GM12872 (cell line): ENCODE data around the gene COA6.

Experiments
- TF ChIP-seq, protein P1 (sequence below): IDR thresholded peaks from 3 replicates; pipeline ENCODE4 v1.5.1; 2011; ENCODE audit warnings: low read depth, mild to moderate bottlenecking, low read length, moderate library complexity; ENCODE audit not compliant: insufficient read depth

The COA6 gene

DNA sequence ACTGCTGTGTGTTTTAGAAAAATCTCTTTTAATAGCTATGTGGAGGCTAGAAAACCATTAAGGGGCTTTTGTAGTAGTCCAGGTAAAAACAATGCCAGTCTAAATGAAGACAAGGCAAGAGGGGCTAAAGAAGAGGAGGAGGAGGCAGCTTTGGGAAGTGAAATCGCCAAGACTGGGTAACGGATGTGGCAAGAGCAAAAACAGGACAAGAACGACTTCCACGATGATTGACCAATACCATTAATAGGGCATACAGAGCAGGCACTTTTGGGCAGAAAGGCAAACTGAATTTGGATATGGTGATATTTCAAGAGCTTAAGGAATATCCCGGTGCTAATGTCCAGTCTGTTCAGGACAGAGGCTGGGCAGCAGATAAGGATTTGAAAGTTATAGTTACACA, 22.0 kb downstream of the COA6 start:
- TF ChIP-seq, protein P1, sequence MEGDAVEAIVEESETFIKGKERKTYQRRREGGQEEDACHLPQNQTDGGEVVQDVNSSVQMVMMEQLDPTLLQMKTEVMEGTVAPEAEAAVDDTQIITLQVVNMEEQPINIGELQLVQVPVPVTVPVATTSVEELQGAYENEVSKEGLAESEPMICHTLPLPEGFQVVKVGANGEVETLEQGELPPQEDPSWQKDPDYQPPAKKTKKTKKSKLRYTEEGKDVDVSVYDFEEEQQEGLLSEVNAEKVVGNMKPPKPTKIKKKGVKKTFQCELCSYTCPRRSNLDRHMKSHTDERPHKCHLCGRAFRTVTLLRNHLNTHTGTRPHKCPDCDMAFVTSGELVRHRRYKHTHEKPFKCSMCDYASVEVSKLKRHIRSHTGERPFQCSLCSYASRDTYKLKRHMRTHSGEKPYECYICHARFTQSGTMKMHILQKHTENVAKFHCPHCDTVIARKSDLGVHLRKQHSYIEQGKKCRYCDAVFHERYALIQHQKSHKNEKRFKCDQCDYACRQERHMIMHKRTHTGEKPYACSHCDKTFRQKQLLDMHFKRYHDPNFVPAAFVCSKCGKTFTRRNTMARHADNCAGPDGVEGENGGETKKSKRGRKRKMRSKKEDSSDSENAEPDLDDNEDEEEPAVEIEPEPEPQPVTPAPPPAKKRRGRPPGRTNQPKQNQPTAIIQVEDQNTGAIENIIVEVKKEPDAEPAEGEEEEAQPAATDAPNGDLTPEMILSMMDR: no peak

GRCh38 chr1:234396092-234396491, 22.8 kb downstream of the COA6 start:
- TF ChIP-seq, protein P1: no peak

DNA sequence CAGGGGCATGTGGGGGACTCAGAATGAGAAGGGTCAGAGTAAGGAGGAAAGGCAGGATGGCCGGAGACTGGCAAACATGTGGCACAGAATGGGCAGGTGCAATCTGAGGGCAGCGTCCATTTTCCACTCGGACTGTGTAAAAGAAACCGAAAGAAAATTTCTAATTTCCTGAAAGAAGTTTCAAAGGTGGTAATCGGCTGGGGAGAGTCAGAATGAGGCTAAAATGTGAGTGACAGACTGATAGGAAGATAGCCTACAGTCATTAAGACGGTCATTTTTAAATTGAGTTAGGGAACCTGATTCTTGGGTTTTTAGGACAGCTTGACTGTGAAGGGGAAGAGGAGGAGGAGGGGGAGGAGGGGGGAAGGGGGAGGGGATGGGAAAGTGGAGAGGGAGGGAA, 23.6 kb downstream of the COA6 start:
- TF ChIP-seq, protein P1: no peak

- TF ChIP-seq, protein P1: no peak
Measured at GRCh38 chr1:234397732-234398131, 24.5 kb downstream of the COA6 start.

DNA sequence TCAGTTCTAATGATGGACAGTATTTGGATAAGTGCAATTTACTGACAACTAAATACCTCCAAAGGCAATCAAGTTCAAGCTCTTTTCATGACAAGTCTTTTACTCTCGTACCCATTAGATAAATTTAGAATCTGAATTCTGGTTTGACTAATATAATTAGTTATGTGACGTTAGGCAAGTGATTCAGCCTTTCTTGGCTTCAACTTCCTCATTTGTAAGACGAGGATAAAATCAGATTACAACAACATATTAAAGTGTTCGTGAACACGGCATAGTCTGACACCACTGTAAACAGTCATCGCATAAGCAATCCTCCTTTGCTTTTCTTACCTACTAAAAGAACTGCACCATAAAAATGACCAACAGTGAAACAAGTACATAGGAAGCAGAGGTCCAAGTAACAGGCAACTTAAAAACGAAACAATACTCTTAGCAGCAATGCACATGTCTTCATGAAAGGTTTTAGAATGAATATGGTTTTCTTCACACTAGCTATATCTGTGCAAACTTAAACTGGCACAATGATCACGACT, 25.7 kb downstream of the COA6 start:
- TF ChIP-seq, protein P1: no peak

DNA sequence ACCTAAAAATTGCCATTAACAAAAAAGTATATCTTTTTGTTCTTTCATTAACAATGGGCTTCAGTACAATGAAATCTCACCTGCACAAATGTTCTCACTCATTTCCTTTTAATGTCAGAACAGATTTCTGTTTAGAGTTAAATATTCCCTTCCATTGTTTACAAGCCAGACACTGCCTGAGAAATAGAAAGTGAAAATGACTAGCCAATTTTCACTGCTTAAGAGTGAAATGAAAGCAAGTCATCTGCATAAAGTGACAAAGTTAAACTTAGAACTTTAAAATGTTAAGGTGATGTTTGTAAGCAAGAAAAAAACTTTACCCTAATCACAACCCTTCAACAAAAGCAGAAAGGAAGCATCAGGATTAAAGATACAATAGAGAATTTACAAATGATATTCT, 27.5 kb downstream of the COA6 start:
- TF ChIP-seq, protein P1: no peak

DNA sequence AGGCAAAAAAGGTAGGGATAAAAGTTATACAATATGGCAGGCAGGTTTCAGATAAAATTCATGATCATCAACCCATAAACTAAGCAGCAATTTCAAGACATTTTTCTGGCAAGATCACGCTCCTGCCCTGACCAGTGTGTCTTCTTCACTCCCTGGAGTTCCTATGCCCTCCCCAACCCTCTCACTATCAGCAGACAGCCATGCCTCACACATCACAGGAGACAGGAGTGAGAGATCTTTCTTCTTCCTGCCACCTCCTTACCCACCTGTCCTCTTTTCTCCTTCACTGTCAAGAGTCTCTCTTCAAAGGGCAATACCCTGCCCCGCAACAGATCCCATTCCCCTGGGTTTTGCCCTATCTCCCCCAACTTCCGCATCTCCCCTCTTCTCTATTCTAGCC, 28.4 kb downstream of the COA6 start:
- TF ChIP-seq, protein P1: no peak
